Measurements from ENCODE around the gene PPP5C.

DNA sequence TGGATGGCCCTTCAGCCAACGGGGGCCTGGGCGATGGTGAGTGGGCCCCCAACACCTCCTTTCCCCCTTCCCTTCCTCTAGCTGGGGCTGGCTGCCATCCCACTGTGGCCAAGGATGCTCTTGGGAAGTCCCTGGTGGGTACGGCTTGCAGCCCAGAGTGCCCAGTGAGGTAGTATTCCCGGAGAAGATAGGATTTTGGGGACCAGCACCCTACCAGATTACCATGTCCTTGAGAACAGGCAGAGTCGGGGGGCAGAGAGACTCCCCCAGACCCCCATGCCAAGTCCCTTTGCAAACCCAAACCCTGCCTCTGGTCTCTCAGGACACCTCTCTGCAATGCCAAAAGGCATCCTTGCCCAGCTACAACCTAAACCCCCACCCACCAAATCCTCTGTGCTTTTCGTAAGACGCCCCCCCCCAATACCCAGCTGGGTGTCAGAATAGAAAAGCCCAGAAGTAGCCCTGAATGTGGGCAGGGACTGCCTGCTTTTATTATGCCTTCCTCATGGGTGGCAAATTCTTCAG, 48.3 kb upstream of the PPP5C start:
- TF ChIP-seq, protein P1, sequence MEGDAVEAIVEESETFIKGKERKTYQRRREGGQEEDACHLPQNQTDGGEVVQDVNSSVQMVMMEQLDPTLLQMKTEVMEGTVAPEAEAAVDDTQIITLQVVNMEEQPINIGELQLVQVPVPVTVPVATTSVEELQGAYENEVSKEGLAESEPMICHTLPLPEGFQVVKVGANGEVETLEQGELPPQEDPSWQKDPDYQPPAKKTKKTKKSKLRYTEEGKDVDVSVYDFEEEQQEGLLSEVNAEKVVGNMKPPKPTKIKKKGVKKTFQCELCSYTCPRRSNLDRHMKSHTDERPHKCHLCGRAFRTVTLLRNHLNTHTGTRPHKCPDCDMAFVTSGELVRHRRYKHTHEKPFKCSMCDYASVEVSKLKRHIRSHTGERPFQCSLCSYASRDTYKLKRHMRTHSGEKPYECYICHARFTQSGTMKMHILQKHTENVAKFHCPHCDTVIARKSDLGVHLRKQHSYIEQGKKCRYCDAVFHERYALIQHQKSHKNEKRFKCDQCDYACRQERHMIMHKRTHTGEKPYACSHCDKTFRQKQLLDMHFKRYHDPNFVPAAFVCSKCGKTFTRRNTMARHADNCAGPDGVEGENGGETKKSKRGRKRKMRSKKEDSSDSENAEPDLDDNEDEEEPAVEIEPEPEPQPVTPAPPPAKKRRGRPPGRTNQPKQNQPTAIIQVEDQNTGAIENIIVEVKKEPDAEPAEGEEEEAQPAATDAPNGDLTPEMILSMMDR (IDR thresholded peaks at IDR 0.05): no peak
- no peak for TF ChIP-seq EP300 (IDR thresholded peaks at IDR 0.05)
- no peak for TF ChIP-seq POLR2A (IDR thresholded peaks at IDR 0.05)

Measured in tibial nerve (tissue), 4 donors.